GM20000 (cell line): ENCODE results near the gene DSCAM.

Experiments used
- DNase-seq: peaks from one replicate; pipeline ENCODE4 v3.0.0; 2012; ENCODE audit warnings: low spot score
- CTCF ChIP-seq: IDR thresholded peaks from 2 replicates; pipeline ENCODE4 v1.5.1; 2012; ENCODE audit warnings: mild to moderate bottlenecking, control low read depth; ENCODE audit errors: extremely low read depth, missing control alignments

The DSCAM gene

GRCh38 chr21:40051801-40052200 lies 795.2 kb downstream of the DSCAM start:
- DNase-seq = no peak
- no peak for TF ChIP-seq CTCF

- no peak for DNase-seq
- TF ChIP-seq CTCF = no peak
Measured at GRCh38 chr21:40049931-40050290, 797.0 kb downstream of the DSCAM start.

- no peak for TF ChIP-seq CTCF
- no peak for DNase-seq
Measured at GRCh38 chr21:40049031-40049930, 797.7 kb downstream of the DSCAM start.

- DNase-seq = no peak
- TF ChIP-seq CTCF = no peak
Measured at GRCh38 chr21:40047993-40048730, 798.8 kb downstream of the DSCAM start.

GRCh38 chr21:40047211-40047610 lies 799.7 kb downstream of the DSCAM start:
- no peak for DNase-seq
- TF ChIP-seq CTCF = no peak

GRCh38 chr21:40043866-40044265 lies 803.1 kb downstream of the DSCAM start:
- no peak for TF ChIP-seq CTCF
- no peak for DNase-seq

- no peak for DNase-seq
- TF ChIP-seq CTCF = no peak
Measured at GRCh38 chr21:40043423-40043822, 803.5 kb downstream of the DSCAM start.
